ENCODE results near the gene THAP3.

THAP3 gene, protein sequence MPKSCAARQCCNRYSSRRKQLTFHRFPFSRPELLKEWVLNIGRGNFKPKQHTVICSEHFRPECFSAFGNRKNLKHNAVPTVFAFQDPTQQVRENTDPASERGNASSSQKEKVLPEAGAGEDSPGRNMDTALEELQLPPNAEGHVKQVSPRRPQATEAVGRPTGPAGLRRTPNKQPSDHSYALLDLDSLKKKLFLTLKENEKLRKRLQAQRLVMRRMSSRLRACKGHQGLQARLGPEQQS

DNA sequence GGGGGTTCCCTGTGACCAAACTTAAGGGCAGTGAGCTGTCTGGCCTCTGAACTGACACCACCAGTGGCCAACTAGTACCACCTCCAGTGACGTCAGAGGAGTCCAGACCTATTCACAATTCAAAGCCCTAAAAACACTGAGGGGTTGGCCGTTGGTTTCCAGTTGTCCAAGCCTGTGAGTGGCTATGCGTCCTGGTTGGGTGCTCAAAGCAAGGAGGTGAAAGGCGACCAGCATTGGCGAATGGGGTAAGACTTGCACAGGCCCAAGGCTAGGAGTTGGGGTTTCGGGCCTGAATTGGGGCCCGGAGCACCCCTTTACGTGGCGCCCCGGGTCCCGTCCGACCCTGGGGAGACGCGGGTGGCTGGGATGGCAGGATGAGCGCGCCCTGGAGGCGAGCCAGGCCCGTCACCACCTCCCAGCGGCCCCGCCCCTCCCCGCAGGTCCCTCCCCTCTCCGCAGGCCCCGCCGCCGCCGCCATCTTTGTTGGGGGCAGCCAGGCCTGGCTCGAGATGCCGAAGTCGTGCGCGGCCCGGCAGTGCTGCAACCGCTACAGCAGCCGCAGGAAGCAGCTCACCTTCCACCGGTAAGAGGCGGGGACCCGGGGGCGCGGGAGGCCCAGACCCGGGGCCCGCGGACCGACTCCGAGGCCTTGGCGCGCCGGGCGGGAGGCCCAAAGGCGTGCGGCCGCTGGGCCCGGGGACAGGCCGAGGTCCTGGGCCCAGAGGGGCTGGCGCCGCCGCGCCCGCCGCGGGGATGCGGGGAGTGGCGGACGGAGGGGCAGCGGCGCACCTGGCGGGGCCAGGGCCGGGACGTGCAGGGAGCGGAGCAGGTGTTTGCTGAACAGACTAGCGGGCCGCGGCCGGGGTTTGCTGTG is at the start of gene THAP3:
Gene THAP3 (plus strand): TSS at position 159 of the 874 bp plus-strand sequence. CDS start 351 bp downstream, at position 510.
- peak; percentile 85 for DNase-seq

DNA sequence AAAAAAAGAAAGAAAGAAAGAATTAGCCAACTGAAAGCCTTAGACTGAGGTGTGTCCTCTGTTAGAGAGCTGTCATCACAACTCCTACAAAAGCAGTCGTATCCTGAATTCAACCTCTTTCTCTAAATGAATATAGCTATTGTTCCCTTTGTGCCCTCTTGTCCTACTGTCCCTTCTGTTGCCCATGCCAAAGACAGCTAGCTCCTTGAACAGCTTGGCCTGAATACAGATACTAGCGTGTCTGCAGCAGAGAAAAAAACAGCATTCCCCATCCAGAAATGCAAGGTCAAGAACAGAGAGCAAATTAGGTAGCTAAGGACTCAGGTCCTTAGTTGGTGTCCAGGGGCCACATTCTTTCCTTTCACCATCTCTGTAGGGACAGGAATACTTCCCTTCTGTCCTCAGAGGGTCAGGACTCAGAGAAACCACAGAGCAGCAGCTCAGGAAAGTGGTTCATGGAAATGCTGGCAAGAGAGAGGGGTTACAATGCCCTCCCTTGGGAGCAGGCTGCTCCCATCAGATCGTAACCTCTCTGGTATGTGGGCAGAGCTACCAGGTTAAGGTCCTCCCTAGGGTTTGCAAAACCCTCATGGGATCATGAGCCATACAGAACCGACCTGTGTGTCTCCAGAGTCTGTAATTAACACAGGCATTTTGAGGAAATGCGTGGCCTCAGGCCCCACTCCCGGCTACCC is 46.7 kb upstream of the THAP3 start:
- DNase-seq = no peak

DNA sequence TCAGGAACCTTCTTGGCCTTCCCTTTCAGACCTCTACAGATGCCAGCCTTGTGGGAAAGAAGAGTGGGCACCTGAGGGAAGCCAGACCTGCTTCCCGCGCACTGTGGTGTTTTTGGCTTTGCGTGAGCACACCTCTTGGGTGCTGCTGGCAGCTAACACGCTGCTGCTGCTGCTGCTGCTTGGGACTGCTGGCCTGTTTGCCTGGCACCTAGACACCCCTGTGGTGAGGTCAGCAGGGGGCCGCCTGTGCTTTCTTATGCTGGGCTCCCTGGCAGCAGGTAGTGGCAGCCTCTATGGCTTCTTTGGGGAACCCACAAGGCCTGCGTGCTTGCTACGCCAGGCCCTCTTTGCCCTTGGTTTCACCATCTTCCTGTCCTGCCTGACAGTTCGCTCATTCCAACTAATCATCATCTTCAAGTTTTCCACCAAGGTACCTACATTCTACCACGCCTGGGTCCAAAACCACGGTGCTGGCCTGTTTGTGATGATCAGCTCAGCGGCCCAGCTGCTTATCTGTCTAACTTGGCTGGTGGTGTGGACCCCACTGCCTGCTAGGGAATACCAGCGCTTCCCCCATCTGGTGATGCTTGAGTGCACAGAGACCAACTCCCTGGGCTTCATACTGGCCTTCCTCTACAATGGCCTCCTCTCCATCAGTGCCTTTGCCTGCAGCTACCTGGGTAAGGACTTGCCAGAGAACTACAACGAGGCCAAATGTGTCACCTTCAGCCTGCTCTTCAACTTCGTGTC is 45.9 kb upstream of the THAP3 start:
- DNase-seq = no peak

DNA sequence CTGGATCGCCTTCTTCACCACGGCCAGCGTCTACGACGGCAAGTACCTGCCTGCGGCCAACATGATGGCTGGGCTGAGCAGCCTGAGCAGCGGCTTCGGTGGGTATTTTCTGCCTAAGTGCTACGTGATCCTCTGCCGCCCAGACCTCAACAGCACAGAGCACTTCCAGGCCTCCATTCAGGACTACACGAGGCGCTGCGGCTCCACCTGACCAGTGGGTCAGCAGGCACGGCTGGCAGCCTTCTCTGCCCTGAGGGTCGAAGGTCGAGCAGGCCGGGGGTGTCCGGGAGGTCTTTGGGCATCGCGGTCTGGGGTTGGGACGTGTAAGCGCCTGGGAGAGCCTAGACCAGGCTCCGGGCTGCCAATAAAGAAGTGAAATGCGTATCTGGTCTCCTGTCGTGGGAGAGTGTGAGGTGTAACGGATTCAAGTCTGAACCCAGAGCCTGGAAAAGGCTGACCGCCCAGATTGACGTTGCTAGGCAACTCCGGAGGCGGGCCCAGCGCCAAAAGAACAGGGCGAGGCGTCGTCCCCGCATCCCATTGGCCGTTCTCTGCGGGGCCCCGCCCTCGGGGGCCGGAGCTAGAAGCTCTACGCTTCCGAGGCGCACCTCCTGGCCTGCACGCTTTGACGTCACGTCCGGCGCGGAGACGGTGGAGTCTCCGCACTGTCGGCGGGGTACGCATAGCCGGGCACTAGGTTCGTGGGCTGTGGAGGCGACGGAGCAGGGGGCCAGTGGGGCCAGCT is 45.1 kb upstream of the THAP3 start, which contains the start of gene ZBTB48:
Gene ZBTB48 (plus strand): TSS at position 621 of the 745 bp plus-strand sequence. CDS start 616 bp downstream, outside the sequence.
- peak; percentile 98 for DNase-seq

DNA sequence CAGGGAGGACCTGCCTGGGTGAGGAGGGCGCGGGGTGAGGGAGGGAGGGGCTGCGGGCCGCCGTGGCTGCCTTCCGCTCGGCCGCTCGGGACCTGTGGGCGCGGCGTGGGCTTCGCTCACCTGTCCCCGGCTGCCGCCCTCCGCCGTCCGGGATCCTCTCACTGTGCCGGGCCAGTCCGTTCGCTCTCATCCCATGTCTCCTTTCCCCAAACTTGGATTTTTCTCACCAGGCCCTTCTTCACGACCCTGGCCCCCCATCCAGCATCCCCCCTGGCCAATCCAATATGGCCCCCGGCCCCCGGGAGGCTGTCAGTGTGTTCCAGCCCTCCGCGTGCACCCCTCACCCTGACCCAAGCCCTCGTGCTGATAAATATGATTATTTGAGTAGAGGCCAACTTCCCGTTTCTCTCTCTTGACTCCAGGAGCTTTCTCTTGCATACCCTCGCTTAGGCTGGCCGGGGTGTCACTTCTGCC is 44.5 kb upstream of the THAP3 start:
- DNase-seq = no peak

DNA sequence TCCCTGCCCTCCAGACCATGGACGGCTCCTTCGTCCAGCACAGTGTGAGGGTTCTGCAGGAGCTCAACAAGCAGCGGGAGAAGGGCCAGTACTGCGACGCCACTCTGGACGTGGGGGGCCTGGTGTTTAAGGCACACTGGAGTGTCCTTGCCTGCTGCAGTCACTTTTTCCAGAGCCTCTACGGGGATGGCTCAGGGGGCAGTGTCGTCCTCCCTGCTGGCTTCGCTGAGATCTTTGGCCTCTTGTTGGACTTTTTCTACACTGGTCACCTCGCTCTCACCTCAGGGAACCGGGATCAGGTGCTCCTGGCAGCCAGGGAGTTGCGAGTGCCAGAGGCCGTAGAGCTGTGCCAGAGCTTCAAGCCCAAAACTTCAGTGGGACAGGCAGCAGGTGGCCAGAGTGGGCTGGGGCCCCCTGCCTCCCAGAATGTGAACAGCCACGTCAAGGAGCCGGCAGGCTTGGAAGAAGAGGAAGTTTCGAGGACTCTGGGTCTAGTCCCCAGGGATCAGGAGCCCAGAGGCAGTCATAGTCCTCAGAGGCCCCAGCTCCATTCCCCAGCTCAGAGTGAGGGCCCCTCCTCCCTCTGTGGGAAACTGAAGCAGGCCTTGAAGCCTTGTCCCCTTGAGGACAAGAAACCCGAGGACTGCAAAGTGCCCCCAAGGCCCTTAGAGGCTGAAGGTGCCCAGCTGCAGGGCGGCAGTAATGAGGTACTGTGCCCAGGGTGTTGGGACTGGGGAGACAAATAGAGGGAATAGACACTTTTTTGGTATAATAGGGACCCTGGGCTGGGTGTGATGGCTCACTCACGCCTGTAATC is 43.9 kb upstream of the THAP3 start:
- no peak for DNase-seq

DNA sequence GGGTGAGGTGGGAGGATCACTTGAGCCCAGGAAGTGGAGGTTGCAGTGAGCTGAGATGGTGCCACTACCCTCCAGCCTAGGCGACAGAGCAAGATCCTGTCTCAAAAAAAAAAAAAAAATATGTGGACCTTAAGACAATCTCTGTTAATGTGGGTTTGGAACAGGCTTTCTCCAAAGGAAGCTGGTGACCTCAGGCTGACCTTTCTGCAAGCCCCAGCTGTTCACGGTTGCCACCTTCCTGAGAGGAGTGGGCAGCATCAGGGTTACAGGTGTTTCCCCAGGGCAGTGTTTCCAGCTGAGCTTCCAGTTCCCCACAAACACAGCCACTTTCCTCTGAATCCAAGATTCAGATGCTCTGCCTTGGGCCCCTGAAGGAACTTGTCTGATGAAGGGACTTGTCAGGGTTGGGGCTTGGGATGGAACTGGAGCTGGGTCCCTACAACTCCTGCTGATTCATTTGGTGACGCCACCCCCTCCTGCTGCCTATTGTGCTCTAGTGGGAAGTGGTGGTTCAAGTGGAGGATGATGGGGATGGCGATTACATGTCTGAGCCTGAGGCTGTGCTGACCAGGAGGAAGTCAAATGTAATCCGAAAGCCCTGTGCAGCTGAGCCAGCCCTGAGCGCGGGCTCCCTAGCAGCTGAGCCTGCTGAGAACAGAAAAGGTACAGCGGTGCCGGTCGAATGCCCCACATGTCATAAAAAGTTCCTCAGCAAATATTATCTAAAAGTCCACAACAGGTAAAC is 42.9 kb upstream of the THAP3 start:
- peak; percentile 52 for DNase-seq

DNA sequence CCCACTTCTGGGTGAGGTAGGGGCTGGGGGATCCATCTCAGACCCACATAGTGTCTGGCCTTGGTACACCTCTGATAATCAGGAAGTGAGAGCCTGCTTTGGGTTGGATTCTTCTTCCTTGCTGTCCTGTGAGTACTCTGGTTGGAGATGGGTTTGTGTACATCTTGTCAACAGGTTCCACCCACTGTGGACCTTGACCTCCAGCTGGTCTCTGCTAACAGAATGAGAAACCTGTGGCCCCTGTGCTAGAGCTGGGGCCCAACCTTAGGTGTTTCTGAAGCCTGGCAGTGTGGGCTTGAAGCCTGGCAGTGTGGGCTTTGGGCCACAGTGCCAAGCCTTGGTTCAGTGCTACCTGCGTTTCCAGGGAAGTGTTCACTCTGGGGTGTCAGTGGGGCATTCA is 42.3 kb upstream of the THAP3 start:
- no peak for DNase-seq

DNA sequence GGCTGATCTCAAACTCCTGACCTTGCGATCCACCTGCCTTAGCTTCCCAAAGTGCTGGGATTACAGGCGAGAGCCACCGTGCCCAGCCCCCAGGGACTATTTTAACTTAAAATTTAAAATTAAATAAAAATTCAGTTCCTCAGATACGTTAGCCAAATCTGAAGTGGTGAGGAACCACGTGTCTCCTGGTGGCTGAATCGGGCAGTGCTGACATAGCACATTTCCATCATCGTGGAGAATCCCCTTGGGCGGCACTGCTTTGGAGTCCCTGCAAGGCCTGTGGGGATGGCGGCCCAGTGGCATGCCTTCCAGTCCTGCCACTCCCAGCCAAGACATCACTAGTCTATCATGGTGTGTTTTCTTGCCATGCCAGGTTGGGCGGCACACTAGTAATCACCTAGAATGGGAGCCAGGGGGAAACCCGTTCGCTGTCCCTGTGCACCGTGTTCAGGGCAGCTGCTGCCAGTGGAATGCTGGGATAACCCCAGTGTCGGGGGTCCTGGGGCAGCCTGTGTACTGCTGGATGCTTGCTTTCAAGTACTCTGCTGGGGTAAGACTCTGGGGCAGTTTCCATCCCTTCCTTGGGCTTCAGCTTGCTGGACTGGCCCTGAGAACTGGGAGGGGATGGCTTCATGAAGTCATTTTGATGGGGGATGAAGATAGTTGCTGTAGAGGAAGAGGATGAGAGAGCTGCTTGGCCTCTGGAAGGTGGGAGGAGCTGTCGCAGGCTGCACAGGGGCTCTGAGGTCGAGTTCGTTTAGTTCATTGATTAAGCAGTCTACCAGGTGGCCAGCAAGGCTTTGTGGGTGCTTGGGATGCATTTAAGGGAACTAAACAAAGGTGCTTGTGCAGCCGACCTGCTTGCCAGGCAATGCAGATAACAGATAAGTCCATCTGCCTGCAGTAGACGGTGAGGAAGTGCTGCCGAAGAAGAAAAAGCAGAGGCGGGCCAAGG is 40.3 kb upstream of the THAP3 start:
- DNase-seq = no peak

DNA sequence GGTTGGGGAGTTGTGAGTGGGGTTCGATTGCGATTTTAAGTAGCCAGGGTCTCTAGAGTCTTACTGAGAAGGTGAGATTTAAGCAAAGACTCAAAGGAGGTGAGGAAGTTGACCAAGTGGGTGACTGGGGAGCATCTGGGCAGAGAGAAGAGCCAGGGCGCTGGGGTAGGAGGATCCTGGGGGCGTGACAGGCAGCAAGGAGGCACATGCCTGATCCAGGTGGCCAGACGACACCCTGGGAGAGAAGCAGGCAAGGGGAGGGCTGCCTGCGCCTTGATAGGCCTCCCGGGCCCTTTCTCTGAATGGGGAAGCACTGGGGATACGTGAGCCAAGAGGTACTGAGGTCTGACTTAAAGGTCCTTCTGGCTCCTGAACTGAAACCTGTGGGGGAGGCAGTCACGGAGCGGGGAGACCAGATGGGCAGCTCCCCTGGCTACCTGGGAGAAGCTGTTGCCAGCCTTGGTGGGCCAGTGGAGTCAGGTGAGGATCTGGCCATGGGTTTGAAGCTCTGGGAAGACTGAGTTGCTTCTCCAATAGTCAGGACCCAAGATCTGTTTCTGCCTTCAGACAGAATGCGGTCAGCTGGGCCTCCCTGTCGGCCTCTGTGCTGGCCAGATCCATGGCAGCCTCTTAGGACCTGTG is 39.5 kb upstream of the THAP3 start:
- DNase-seq = no peak

DNA sequence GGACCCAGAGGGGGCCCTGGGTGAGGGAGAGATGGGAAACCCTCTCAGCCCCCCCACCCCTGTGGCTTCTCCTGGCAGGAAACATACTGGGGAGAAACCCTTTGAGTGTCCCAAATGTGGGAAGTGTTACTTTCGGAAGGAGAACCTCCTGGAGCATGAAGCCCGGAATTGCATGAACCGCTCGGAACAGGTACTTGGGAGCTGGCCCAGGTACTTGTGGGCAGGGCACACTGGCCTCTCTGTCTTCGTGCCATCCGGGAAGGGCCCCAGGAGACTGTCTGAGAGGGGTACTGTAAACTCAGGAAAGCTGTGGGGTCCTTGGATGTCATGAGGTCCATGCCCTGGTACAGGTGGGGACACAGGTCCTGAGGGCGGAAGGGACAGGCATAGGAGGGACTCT is 38.8 kb upstream of the THAP3 start:
- DNase-seq = no peak

DNA sequence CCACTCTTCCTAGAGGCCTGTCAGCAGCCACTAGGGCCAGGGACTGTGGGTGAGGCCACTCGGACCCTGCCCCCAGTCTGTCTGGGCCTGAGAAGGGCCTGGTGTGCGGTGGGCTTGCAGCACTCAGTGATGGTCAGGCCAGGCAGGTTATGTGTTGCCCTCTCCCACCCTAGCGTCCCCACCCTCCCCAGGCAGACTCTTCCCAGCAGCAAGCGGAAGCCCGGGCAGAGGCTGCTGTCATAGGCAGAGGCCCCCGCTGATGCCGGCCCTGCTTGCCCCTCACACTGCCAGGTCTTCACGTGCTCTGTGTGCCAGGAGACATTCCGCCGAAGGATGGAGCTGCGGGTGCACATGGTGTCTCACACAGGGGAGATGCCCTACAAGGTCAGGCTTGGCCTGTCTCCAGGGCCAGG is 38.3 kb upstream of the THAP3 start:
- DNase-seq = no peak

DNA sequence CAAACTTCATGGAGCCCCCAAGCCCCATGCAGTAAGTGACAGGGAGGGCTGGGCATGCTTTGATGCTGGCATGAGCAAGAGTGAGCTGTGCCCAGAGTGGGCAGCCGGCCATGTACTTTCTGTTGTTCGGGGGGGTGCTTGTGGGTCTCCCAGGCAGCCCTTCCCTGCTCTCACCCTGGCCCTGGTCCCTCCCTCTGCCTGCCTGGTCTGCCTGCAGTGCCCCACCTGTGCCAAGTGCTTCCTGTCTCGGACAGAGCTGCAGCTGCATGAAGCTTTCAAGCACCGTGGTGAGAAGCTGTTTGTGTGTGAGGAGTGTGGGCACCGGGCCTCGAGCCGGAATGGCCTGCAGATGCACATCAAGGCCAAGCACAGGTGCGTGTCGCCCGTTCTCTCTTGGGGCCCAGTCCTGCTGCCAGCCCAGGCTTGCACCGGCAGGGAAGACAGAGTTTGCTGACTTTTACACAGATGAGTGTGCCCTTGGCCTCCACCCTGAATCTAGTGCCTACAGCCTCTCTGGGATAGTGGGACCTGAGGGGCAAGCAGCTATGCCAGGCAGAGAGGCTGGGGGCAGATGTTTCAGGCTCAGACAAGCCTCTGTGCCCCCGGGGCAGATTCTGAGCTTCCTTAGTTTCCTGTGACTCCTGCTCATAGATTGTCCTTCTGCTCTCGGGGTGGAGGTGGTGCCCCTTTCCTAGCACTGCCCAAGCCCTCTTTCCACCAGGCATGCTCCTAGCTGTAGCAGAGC is 37.2 kb upstream of the THAP3 start:
- no peak for DNase-seq

DNA sequence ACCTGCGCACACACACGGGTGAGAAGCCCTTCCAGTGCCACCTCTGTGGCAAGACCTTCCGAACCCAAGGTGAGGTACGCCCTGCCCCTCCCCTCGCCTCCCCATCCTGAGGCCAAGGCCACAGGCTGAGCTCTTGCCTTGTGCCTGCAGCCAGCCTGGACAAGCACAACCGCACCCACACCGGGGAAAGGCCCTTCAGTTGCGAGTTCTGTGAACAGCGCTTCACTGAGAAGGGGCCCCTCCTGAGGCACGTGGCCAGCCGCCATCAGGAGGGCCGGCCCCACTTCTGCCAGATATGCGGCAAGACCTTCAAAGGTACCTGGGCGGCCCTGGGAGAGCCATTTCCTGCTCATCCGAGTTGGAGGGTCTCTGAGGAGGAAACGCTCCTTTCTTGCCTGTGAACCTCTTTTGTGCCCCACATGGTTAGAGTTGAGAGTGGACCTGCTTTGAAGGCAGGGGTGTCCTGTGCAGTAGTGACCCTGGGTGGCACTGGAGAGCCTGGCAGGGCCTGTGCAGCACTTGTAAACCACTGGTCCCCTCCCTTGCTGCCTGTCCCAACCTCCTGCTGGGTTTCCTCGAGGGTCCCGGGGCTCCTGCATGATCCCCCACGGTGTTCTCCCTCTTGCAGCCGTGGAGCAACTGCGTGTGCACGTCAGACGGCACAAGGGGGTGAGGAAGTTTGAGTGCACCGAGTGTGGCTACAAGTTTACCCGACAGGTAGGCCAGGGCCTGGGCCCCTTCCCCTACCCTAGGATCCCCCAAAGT is 36.4 kb upstream of the THAP3 start:
- no peak for DNase-seq

DNA sequence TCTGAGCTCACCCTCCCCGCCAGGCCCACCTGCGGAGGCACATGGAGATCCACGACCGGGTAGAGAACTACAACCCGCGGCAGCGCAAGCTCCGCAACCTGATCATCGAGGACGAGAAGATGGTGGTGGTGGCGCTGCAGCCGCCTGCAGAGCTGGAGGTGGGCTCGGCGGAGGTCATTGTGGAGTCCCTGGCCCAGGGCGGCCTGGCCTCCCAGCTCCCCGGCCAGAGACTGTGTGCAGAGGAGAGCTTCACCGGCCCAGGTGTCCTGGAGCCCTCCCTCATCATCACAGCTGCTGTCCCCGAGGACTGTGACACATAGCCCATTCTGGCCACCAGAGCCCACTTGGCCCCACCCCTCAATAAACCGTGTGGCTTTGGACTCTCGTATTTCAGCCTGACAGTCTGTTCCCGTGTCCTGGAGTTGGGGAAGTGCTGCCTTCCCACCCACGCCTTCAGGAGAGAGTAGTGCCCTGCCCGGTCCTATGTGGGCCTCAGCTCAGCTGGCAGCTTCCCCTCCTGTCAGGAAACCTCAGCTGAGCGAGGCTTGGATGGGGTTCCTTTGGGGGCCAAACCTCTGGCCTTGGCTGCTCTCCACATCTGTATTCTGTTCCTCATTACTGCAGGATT is 35.7 kb upstream of the THAP3 start:
- DNase-seq = no peak

DNA sequence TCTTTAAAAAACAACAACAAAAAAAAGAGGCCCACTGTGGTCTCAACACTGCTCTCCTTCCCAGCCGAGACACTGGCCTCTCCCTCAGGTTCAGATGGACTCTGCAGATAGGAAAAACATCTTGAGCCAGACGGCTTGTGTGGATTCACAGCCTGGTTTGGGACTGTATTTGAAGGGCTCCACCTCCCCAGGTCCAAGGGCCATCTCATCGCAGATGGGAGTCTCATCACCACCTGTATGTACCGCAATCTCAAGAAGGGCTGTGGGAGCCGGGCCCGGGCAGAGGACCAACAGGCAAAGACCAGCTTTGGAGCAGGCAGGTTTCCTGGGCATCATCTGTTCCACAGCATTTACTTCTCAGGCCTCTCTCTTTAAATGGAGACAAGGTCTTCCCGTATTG is 34.6 kb upstream of the THAP3 start:
- DNase-seq = no peak

DNA sequence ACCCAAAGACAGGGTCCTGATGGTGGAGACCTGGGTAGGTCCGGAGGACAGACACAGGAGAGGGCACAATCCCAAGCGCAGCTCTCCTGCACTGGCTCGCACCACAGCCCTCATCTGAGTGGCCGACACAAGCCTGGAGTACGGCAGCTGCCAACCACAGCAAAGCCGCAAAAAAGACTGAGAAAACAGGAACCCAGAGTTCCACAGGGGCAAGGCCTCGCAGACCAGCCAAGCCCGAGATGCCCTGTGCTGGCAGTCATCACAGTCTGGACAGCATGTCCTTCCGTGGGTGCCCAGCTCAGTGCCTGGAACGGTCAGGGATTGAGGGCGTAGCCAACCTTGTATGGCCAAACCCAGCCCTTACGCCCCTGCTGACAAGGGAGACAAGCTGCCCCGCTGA is 33.4 kb upstream of the THAP3 start:
- DNase-seq = no peak
